GM21786 (cell line): ENCODE measurements around the gene KIF26B.

Experiments
- ATAC-seq: cut with Tn5 transposase; IDR thresholded peaks from one replicate; pipeline ENCODE4 v1.9.1; 2021; ENCODE audit not compliant: unreplicated experiment

Gene KIF26B

DNA sequence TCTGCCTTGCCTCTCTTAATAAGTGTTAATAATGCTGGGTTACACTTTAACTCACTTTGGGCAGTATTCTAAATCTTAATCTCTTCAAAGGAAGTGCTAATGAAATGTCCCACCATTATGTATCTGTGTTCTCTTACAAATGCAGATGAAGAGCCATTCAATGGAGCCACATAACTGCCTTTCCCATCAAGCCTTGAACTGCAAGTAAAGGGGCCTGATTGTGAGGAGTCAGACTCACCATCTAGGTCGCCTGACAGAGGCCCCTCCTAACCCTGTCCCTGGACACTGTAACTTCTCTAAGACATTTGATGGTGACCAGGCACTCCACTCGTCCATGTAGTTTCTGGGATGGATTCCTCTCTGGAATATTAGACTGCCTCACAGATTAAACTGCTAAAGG lies 329.4 kb downstream of the KIF26B start:
- ATAC-seq: no peak

GRCh38 chr1:245485996-245486395 lies 331.2 kb downstream of the KIF26B start:
- ATAC-seq: no peak

GRCh38 chr1:245486775-245487470 lies 332.1 kb downstream of the KIF26B start:
- ATAC-seq: no peak

GRCh38 chr1:245488346-245489129 lies 333.8 kb downstream of the KIF26B start:
- no peak for ATAC-seq

GRCh38 chr1:245489838-245490237 lies 335.1 kb downstream of the KIF26B start:
- ATAC-seq: no peak

- no peak for ATAC-seq
These were observed 338.2 kb downstream of the KIF26B start for GRCh38 chr1:245493029-245493428.

GRCh38 chr1:245495681-245496080 lies 340.9 kb downstream of the KIF26B start:
- ATAC-seq: no peak

GRCh38 chr1:245500546-245500945 lies 345.8 kb downstream of the KIF26B start:
- no peak for ATAC-seq

DNA sequence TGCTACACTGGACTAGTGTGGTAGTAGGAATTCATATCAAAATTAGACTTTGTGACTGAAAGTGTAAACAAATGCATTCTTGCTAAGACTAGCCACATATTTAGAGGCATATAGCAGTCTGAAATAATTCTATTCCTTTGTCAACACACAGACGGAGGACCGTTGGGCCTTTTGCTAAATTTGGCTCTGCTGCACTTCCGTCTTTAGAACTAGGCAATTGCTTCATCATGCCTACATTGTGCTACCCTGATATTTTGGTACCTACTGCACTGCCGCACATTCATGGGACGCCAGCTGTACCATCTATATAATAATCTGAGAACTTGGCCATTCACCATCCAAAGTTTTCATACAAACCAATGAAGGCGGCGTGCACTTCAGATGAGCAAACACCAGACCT lies 346.8 kb downstream of the KIF26B start:
- ATAC-seq: no peak

DNA sequence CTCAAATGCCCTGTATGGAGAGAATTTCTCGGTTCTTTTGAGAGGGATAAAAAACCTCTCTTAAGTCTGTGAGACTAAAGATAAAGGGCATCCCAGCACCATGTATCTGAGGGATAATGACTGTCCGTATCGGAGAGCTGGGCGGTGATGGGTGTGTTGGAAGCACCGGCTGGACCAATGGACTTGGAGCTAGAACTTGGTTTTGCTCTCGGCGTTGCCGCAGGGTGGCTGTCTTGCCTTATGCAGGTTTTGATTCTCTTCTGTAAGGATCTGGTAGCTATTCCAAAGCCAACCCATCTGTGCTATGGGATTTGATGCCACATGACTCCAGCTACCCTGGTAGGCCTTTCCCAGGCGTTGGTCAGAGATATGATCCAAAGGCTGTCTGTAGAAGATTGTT lies 348.8 kb downstream of the KIF26B start:
- ATAC-seq: no peak

GRCh38 chr1:245510144-245510543 lies 355.4 kb downstream of the KIF26B start:
- no peak for ATAC-seq

DNA sequence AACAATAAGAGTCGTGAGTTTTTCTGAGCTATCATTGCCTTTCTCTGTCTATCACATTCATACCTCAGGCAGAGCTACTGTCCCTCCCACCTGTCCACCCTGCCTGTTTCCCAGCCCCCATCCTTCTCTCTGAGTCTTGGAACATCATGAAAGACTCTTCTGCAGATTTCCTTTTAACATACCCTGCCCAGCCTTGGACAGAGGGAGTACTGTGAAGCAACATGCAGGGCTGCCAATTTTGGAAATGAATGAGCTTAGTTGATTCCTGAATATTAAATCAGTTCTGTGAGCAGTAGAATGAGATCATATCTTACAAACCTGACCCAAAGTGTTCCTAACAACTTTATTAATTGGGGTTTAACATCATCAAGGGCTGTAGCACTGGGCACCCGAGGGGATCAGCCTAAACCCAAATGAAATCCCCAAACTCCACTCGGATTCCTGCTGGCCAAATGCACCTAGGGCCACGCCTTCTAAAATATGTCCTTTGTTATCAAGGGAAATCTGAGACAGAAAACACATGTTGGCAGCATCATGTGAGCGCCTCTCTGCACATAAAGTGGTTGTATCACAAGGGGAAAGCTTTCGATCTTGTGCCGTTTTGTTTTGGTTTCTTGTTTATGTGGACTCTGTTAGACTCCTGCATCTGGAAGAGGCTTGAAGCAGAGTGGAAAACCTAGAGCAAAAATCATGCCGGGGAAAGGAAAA lies 357.6 kb downstream of the KIF26B start:
- ATAC-seq: no peak

DNA sequence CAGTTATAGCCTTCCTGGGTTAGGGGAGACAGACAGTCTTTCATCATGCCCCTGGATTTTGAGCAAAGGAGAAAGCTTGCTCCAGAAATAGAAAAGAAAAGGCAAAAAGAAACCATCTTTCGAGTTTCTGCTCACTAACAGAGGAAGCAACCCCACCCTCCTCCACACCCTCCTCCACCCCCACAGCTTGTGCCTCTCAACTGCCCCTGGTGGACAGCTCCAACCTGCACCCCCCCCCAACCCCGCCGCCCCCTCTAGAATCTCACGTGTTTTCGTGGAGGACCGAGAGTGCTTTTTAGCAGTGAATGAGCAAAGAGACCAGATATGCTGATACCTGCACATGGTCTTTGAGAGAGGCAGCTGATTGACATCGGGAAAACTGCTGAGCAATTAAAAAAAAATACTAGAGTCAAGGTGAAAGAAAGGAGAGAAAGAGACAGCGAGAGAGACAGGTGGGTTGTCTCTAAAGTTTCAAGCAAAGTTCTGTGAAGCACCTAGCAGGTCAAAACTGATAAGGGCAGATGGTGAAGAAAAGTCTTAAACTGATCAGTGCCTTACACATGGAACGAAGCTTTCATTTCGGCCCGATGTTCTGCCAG lies 358.3 kb downstream of the KIF26B start:
- no peak for ATAC-seq

DNA sequence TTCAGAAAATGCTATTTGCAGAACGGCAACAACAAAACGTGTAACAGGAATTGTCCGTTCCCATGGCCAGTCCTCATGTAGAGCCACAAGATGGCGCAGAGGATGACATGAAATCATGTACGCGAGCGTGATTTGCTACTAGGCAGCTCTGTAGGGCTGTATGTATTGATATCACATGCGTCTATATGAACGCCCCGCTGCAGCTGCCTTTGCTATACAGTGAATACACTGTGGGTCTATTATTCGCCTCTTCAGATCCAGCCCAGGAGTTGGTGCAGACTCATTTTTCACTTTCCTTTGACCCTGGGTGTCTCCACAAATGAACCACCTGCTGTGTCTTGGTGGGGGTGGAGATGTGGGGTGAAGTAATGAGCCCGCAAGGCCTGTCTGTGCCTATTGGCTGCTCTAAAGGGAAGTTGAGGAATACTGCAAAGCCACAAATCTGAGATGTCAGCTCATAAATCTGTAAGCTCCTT lies 361.5 kb downstream of the KIF26B start:
- no peak for ATAC-seq

DNA sequence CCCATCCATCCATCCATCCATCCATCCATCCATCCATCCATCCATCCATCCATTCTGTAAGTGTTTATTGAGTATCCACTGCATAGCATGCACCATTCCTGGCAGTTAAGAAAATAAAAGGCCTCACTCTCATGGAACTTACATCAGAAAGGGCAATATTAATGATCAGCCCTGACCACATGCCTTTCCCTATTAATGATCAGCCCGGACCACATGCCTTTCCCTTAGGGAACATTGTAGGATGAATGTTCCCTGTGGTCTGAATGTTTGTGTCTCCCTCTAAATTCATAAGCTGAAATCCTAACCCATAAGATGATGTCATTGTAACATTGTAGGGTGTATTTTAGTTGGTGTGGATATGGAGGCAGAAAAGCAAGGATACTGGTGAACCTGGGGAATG lies 365.8 kb downstream of the KIF26B start:
- no peak for ATAC-seq

DNA sequence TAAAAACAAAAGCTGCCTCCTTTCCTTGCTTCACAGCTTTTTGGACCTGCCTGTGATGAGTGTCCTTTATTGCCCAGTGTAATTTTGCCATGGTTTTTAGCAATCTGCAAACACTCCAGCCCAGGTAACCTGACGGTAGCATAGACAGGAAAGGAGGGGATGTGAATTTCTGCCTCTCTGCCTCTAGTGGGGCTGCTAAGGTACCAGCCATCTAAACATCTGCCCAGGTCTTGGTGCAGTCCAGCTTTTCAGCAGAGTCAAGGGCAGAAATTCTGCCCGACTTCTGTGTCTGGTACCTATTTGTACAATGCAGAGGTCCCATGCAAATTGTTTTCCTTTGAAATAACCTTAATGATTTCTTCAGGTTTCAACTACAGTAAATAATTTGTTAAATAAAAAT lies 371.4 kb downstream of the KIF26B start:
- no peak for ATAC-seq

DNA sequence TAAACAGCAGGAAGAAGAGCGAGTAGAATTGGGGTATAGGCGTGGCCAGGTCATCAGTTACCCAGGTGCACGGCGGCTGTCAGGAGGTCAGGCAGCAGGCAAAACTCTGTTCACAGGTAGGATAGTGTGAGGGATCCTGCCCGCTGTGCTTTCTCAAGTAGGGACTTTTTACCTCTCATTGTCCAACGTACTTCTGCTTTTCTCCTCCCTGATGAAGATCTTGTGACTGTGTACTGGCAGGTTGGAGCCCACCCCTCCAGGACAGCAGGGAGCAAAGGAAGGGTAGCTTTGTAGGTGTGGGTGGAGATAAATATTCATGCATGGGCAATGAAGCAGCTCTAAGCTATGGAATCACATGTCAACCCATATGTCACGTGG lies 373.5 kb downstream of the KIF26B start:
- ATAC-seq: no peak

DNA sequence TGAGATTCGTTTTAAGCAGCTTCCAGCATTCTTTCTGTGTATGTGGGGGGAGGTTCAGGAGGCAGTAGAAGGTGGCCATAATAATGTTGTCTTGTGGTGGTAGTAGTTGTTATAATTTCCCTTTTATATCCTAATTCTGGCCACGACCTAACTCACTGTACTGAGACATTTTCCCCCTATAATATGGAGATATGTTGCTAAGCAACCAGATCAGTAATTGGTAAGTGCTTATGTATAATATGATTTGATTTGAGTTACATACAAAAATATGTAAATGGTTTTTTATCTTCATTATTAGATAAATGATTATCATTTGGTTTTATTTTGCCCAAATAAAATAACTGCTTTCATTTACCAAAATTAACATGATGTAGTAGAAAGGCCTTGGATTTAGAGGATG lies 376.2 kb downstream of the KIF26B start:
- no peak for ATAC-seq

DNA sequence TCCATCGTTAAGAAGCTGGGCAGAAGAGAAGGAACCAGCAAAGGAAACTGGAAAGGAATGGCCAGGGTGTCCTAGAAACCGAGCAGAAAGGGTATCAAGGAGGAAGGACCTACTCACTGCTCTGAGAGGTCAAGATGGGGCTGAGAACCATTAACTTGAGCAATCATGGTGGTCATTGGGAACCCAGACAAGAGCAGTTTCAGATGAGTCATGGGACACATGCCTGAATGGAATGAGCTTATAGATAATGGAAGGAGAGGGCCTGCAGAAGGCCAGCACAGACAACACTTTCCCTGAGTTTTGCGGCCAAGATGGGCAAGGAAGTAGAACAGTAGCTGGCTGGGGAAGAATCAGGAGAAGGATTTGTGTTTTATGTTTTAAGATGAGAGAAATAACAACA lies 383.2 kb downstream of the KIF26B start:
- no peak for ATAC-seq

DNA sequence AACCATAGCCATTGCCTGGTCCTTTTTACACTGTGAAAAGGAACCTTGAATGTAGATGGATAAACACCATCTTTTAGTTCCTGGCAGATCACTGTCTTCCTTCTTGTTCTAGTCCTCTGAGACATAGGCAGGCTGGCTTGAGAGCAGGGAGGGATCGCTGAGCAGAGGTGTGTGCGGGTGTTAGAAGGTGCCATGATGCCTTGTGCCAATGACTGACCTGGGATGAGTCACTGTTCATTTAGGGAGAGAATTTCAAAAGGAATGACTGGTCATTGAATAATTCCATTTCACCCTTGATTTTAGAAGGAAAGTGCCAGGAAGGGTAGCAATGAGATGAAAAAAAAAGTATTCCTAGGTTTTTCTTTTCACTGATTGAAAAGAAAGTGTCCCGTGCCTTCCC lies 383.9 kb downstream of the KIF26B start:
- no peak for ATAC-seq

- no peak for ATAC-seq
These were observed 386.6 kb downstream of the KIF26B start for GRCh38 chr1:245541369-245541768.

DNA sequence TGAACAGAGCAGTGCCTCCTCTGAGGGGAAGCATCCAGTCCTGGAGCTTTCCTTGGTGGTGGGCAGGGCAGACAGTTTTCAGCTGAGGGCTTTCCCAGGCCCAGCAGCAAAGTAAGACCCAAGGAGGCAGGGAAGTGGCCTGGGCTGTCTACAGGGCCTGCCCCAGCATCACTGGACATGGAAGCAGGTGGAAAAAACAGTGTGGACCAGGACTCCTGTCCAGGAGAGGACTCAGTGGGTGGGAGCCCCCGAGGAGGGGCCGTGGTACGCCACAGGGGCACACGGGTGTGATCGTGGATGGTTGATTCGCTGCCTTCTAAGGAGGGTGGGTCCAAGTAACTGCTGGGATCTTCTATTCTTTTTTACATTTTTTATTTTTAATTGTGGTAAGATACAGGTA lies 387.6 kb downstream of the KIF26B start:
- no peak for ATAC-seq
